ENCODE data around the gene RPS6KA6. TPM values are rescaled to one million over a fixed set of nuclear protein-coding genes. Genes with fewer than 3 reads are reported as not detected.

Gene RPS6KA6
- total and polyA plus RNA-seq, 2 of the 13 experiments (the other 11 are each of a cell fraction or from before 2014, with no cell fraction given): not detected

GRCh38 chrX:84188320-84188834 is 378 bp upstream of the RPS6KA6 start (continued):
- TF ChIP-seq NONO (IDR thresholded peaks at IDR 0.05) (no peak), NONO (CRISPR knock-in tag; conservative IDR thresholded peaks at IDR 0.05) (no peak), SAP130 (CRISPR knock-in tag; IDR thresholded peaks at IDR 0.05; ENCODE audit: low read depth) (no peak), KLF11 (CRISPR knock-in tag; IDR thresholded peaks at IDR 0.05) (no peak), ZNF598 (CRISPR knock-in tag; IDR thresholded peaks at IDR 0.05; ENCODE audit: borderline replicate concordance) (no peak)

- Histone ChIP-seq H4K20me1 (ENCODE audit: insufficient read depth, low read length) (no peaks in the 10 kb centered on the region), H3K27me3 (ENCODE audit: control insufficient read depth in 1 of 2, insufficient read depth in 2 of 2, low read length in 2 of 2) (no peaks in the 10 kb centered on the region), H3K27ac (ENCODE audit: extremely low read length, insufficient read depth, low read length) (no peak overlapping the region), H3K4me1 (ENCODE audit: insufficient read depth, low read length) (no peaks in the 10 kb centered on the region), H3K4me3 (replicated peaks in 1 of 3; ENCODE audit: insufficient read depth in 1 of 3, low read depth in 2 of 3, low read length in 3 of 3) (no peak overlapping the region), H3K36me3 (replicated peaks in 1 of 2; ENCODE audit: control insufficient read depth in 1 of 2, insufficient read depth in 2 of 2, low read length in 2 of 2) (no peaks in the 10 kb centered on the region), H2AFZ (ENCODE audit: low read length) (no peak overlapping the region), H3K9me3 (ENCODE audit: low read length) (no peaks in the 10 kb centered on the region), H3K9ac (ENCODE audit: insufficient read depth, low read depth, low read length) (no peak overlapping the region), H3K4me2 (ENCODE audit: low read depth, low read length) (no peak overlapping the region), H3K79me2 (ENCODE audit: insufficient read depth, low read length) (no peaks in the 10 kb centered on the region)
- TF ChIP-seq TGIF2 (CRISPR knock-in tag; IDR thresholded peaks at IDR 0.05) (no peak), MBNL3 (CRISPR knock-in tag; conservative IDR thresholded peaks at IDR 0.05) (no peak), GMEB1 (CRISPR knock-in tag; IDR thresholded peaks at IDR 0.05; ENCODE audit: borderline replicate concordance) (no peak), SP4 (CRISPR knock-in tag; IDR thresholded peaks at IDR 0.05) (no peak), GTF2F1 (IDR thresholded peaks at IDR 0.05; ENCODE audit: low read length) (no peak), ZBTB38 (CRISPR knock-in tag; IDR thresholded peaks at IDR 0.05) (no peak), FOSL1 (CRISPR knock-in tag; IDR thresholded peaks at IDR 0.05; ENCODE audit: borderline replicate concordance) (no peak), SSRP1 (CRISPR knock-in tag; IDR thresholded peaks at IDR 0.05) (no peak), TEAD3 (CRISPR knock-in tag; optimal IDR thresholded peaks at IDR 0.05; ENCODE audit: borderline replicate concordance) (no peak), CSRNP2 (CRISPR knock-in tag; conservative IDR thresholded peaks at IDR 0.05; ENCODE audit: low read depth) (no peak), ZNF549 (CRISPR knock-in tag; IDR thresholded peaks at IDR 0.05) (no peak), ZNF17 (CRISPR knock-in tag; IDR thresholded peaks at IDR 0.05) (no peak), ZC3H13 (CRISPR knock-in tag; IDR thresholded peaks at IDR 0.05) (no peak), ZNF235 (CRISPR knock-in tag; IDR thresholded peaks at IDR 0.05; ENCODE audit: borderline replicate concordance) (no peak)
- 36% methylated on average over 11 of the region's 28 CpGs for WGBS (ENCODE audit: low lambda C conversion rate)
- BruUV-seq (replicated peaks): no TSS peak
- ChIA-PET CTCF (ENCODE audit: low intra/inter-chr PET ratio, low total read pairs) (no interaction called here), POLR2A (no interaction called here)
- no peak for ATAC-seq
- intact Hi-C loops (cut with micrococcal nuclease; ENCODE audit: unreplicated experiment) (no loop called here), in situ Hi-C loops (cut with HindIII; ENCODE audit: extremely low pct_ligation_motif_present, low pct_unique_long_range_greater_than_20kb) (no loop called here)
- DNase-seq (ENCODE audit: low spot score): no peak
- no peak for FAIRE-seq
Measured at GRCh38 chrX:84186603-84187532, 1.1 kb downstream of the RPS6KA6 start.
